Smooth muscle cell (in vitro differentiated cells): ENCODE data around the gene BBX. TPM values are rescaled to one million over a fixed set of nuclear protein-coding genes. Genes with fewer than 3 reads are reported as not detected.

Experiments
- DNase-seq: peaks from one replicate; lab custom pipeline; 2025; ENCODE audit not compliant: unreplicated experiment; lab: John Stamatoyannopoulos, UW
- H2AFZ ChIP-seq: fragments of 200-600 bp; sonication (generic); 2 replicates; pipeline ENCODE4 v1.6.0; 2016; ENCODE audit warnings: antibody characterized with exemption, low read depth, mild to moderate bottlenecking
- H3F3A ChIP-seq: fragments of 200-600 bp; sonication (generic); 2 replicates; pipeline ENCODE4 v1.6.0; 2017; ENCODE audit warnings: antibody characterized with exemption, low read depth
- H3K27ac ChIP-seq: fragments of 200-600 bp; sonication (generic); 2 replicates; pipeline ENCODE4 v1.5.1; 2016; ENCODE audit warnings: low read depth, mild to moderate bottlenecking
- H3K27me3 ChIP-seq: fragments of 200-600 bp; sonication (generic); 2 replicates; pipeline ENCODE4 v1.6.1; 2016; ENCODE audit warnings: low read depth, mild to moderate bottlenecking
- H3K36me3 ChIP-seq: fragments of 200-600 bp; sonication (generic); 2 replicates; pipeline ENCODE4 v1.5.1; 2016; ENCODE audit warnings: low read depth
- H3K4me1 ChIP-seq: fragments of 200-600 bp; sonication (generic); 2 replicates; pipeline ENCODE4 v1.5.1; 2016; ENCODE audit warnings: low read depth
- H3K4me2 ChIP-seq: fragments of 200-600 bp; sonication (generic); 2 replicates; pipeline ENCODE4 v1.6.0; 2016; ENCODE audit warnings: mild to moderate bottlenecking
- H3K4me3 ChIP-seq: fragments of 200-600 bp; sonication (generic); 2 replicates; pipeline ENCODE4 v1.5.1; 2016; ENCODE audit warnings: mild to moderate bottlenecking
- H3K79me2 ChIP-seq: fragments of 200-600 bp; sonication (generic); 2 replicates; pipeline ENCODE4 v1.6.0; 2016; ENCODE audit warnings: low read depth, mild to moderate bottlenecking
- H3K9ac ChIP-seq: fragments of 200-600 bp; sonication (generic); 2 replicates; pipeline ENCODE4 v1.6.0; 2016; ENCODE audit warnings: low read depth
- H3K9me3 ChIP-seq: fragments of 200-600 bp; sonication (generic); replicated peaks from 2 replicates; pipeline ENCODE4 v1.5.1; 2016; ENCODE audit warnings: low read depth
- H4K20me1 ChIP-seq: fragments of 200-600 bp; sonication (generic); 2 replicates; pipeline ENCODE4 v1.6.0; 2016; ENCODE audit warnings: low read depth
- CTCF ChIP-seq: fragments of 200-600 bp; sonication (generic); IDR thresholded peaks from 2 replicates; pipeline ENCODE4 v1.5.1; 2017; ENCODE audit warnings: borderline replicate concordance, mild to moderate bottlenecking, antibody characterized with exemption; ENCODE audit not compliant: insufficient read depth, poor library complexity, severe bottlenecking
- WGBS: methylation state at CpG from one replicate; pipeline ENCODE4 v1.1.7; 2016; ENCODE audit warnings: low lambda C conversion rate; 5-methylcytosine and 5-hydroxymethylcytosine counted together
- polyA plus RNA-seq: library from polyadenylated mRNA; unstranded; fragments of >200 nt; fragmentation: Nextera tagmentation; extraction: Ambion mirVana; gene quantifications from 2 replicates; pipeline ENCODE4 v1.2.1, GENCODE V29; 2016
- total RNA-seq: library from RNA; depleted of rRNA; stranded (reverse); fragments of >200 nt; gene quantifications from 2 replicates; pipeline ENCODE4 v1.2.3, GENCODE V29; 2014

Gene BBX
- total and polyA plus RNA-seq, 2 experiments from 2014 or later = 58.9 to 66.4 TPM

GRCh38 chr3:107847791-107848190 lies 325.0 kb downstream of the BBX start:
- Histone ChIP-seq H3K27ac (no peak overlapping the region), H3K36me3 (no peaks in the 10 kb centered on the region), H4K20me1 (no peaks in the 10 kb centered on the region), H3K4me1 (no peaks in the 10 kb centered on the region), H2AFZ (no peak overlapping the region), H3F3A (peaks cover 8% of the 10 kb centered on the region), H3K9me3 (no peaks in the 10 kb centered on the region), H3K4me3 (no peak overlapping the region), H3K79me2 (no peaks in the 10 kb centered on the region), H3K4me2 (no peak overlapping the region), H3K27me3 (no peaks in the 10 kb centered on the region), H3K9ac (no peak overlapping the region)
- no peak for TF ChIP-seq CTCF
- 83% methylated on average over 8 of the region's 8 CpGs for WGBS
- DNase-seq = no peak

GRCh38 chr3:107848351-107848915 lies 325.7 kb downstream of the BBX start:
- TF ChIP-seq CTCF = no peak
- H2AFZ ChIP-seq = no peak overlapping the region

GRCh38 chr3:107850681-107851080 lies 327.9 kb downstream of the BBX start:
- H4K20me1 ChIP-seq = no peaks in the 10 kb centered on the region
- no peaks in the 10 kb centered on the region for H3K79me2 ChIP-seq
- no peaks in the 10 kb centered on the region for H3K36me3 ChIP-seq
- H3K9me3 ChIP-seq = no peaks in the 10 kb centered on the region
- no peak overlapping the region for H3K27ac ChIP-seq
- no peak for DNase-seq
- WGBS = 91% methylated on average over 2 of the region's 2 CpGs
- peaks cover 5% of the 10 kb centered on the region for H3F3A ChIP-seq
- TF ChIP-seq CTCF = no peak
- H3K4me3 ChIP-seq = no peak overlapping the region
- no peak overlapping the region for H3K9ac ChIP-seq
- no peak overlapping the region for H2AFZ ChIP-seq
- no peak overlapping the region for H3K4me2 ChIP-seq
- H3K27me3 ChIP-seq = no peaks in the 10 kb centered on the region
- H3K4me1 ChIP-seq = no peaks in the 10 kb centered on the region

More at GRCh38 chr3:107848351-107848915, 325.7 kb downstream of the BBX start:
- H3F3A ChIP-seq = peaks cover 8% of the 10 kb centered on the region
- H3K4me2 ChIP-seq = no peak overlapping the region
- no peaks in the 10 kb centered on the region for H4K20me1 ChIP-seq
- H3K4me3 ChIP-seq = no peak overlapping the region
- DNase-seq = no peak
- H3K4me1 ChIP-seq = no peaks in the 10 kb centered on the region
- H3K27me3 ChIP-seq = no peaks in the 10 kb centered on the region
- no peaks in the 10 kb centered on the region for H3K36me3 ChIP-seq
- no peak overlapping the region for H3K9ac ChIP-seq
- no peak overlapping the region for H3K27ac ChIP-seq
- no peaks in the 10 kb centered on the region for H3K79me2 ChIP-seq
- H3K9me3 ChIP-seq = no peaks in the 10 kb centered on the region
- WGBS = 92% methylated on average over 5 of the region's 5 CpGs

- Histone ChIP-seq H3K27ac (no peak overlapping the region), H4K20me1 (no peaks in the 10 kb centered on the region), H3K4me2 (no peak overlapping the region), H3K9ac (no peak overlapping the region), H3K9me3 (no peaks in the 10 kb centered on the region), H3K4me1 (no peaks in the 10 kb centered on the region), H3F3A (no peaks in the 10 kb centered on the region), H2AFZ (no peak overlapping the region), H3K27me3 (no peaks in the 10 kb centered on the region), H3K36me3 (no peaks in the 10 kb centered on the region), H3K79me2 (no peaks in the 10 kb centered on the region), H3K4me3 (no peak overlapping the region)
- TF ChIP-seq CTCF = no peak
- no peak for DNase-seq
Observed at GRCh38 chr3:107853821-107854220, 331.1 kb downstream of the BBX start.
